Measurements from ENCODE around the gene CERKL.
A peak's percentile ranks its signal among the peaks of the same experiment; 100 is the strongest.

CERKL gene

DNA sequence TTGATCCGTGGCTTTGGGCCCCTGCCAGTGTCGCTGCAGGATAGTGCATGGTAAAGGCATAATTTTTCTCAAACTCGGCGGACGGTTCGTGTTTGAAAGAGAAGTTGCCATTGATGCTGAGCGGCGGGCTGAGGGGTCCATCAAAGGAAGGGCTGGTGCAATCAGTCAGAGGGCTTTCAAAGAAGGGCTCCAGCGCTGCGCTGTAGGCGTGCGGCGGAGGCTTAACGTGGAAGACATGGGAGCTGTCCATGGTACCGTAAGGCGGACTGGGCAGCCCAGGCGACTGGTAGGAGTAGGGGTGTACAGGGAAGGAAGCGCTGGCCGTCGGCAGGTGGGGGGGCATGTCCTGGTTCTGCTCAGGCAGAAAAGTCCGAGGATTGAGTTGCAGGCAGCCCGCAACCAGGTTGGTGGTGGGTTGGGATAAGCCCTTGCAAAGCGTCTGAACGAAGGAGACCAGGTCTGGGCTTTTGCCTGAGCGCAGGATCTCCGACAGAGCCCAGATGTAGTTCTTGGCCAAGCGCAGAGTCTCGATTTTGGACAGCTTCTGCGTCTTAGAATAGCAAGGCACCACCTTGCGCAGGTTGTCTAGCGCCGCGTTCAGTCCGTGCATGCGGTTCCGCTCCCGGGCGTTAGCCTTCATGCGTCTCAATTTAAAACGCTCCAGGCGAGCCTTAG, 21.1 kb upstream of the CERKL start:
- peak; percentile 21 for DNase-seq

DNA sequence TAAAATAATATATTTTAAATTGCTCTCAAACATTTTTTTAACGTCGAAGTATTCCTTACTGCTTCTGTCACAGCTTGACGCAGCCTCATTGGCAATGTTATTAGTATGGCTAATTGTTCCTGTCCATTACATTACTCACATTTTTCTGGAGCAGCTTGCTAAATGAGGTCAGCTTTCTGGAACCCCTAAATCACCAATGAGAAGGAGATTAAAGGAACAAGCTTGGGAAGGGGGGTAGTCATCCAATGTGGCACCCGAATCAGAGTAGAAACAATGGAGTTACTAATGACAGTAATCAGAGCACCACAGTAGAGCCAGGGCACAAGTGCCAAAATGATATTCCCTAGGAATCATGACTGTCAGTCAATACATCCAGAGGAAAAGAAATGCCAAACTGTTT, 18.3 kb upstream of the CERKL start:
- no peak for DNase-seq

DNA sequence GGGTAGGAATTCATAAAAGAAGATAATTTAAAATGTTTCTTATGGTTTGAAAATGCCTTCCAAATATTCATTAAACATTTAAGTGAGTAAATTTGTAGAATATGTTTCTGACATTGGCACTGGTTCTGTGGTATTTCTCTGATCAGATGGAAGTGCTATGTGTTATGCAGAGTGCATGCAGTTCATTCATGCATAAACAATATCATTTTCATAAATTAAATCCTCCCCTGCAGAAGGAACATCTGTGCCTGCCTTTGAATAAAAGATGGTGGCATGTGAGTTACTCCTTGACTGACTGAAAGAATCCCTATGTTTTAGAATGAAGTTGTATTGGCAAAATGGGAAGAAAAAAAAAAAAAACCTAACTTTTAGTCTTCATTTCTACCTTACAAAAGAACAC, 17.6 kb upstream of the CERKL start:
- DNase-seq = no peak

DNA sequence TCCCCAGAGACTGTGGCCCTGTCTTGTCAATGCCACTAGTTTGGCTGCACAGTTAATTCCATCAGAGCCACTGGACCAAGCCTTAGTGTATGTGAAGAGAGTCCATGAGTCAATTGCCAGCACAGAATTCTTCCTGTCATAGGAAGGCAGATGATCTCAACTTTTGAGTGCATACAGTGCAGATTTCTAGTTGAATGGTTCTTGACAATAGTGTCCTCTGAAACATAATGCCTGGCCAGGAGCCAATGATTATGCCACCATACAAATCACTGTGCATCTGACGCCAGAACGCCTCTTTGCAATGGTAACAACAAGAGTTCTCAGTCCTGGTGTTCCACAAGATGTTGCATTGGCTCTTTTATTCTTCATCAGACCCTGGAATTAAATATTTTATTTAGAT, 16.3 kb upstream of the CERKL start:
- DNase-seq = no peak

DNA sequence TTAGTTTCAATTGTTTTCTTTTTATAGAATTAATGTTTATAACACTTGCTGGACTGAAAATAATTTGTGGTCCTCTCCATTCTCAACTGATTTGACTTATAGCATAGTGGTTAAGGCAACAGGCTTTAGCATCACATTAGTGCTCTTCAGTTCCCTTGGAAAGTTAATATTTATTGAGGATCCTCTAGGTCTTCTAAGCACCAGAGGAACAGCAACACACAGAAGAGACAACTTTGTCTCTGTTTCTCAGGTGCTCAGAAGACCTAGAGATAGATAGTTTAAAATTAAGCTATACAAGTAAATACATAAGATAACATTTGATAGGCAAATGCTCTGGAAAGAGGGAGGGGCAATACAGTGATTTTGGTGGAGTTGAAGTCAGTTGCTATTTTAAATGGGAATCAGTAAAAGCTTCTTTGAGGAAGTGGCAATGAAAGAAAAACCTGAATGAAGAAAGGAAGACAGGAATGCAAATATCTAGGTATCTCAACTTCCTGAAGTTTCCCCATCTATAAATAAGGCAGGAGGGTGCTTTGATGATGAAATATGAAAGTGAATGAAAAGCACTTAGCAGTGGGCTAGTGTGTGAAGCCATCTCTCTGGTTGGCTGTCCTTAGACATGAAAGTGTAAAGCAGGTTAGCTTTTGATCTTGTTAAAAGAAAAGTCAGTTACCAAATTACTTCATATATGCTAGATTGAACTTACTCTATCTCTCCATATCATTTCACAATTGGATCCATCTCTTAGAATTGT, 15.5 kb upstream of the CERKL start:
- no peak for DNase-seq

DNA sequence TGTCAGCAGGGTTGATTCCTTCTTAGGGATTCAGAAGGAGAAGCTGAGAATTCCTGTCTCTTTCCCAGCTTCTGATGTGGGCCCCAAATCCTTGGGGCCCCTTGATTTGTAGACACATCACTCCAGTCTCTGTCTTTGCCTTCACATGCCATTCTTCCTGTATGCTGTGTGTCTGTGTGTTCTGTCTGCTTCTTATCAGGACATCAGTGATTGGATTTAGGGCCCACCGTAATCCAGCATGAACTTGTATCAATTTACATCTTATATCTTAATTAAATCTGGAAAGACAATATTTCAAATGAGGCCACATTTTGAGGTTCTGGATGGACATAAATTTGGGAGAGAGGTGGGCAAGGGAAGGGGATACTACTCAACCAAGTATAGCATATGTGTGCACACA, 13.7 kb upstream of the CERKL start:
- no peak for DNase-seq

DNA sequence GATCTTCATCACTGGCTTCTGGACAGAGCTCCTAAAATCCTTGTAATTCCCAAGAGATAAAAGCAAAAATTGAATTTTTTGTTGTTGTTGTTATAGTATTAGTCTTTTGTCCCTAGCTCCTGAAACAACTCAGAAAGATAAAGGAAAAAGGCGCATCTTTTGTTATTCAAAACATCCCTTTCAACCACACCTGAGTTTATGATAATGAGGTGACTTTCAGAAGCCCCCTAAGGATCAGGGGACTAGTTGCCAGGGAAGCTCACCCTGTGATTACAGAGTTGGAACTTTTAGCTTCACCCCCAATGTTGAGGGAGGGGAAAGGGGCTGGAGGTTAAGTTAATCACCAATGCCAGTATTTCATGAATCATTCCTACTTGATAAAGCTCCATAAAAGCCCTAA, 10.3 kb upstream of the CERKL start:
- no peak for DNase-seq

DNA sequence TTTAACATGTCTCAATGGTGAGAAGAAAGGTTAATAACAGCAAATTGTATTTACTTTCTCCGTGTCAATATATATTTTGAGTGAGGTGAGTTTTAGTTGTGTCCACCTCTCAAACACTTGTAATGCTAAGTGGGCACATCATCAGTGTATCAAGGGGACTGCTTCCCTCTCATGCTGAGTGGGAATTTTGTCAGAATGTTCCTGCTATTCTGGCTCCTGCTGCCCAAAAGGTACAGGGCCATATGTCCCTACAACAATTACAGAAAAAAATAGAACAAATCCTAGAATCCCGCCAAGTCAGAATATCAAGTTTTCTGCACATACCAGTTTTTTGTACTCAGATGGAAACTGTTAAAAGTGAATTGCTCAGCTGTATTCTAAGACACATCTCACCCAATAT, 5.4 kb upstream of the CERKL start:
- no peak for DNase-seq

DNA sequence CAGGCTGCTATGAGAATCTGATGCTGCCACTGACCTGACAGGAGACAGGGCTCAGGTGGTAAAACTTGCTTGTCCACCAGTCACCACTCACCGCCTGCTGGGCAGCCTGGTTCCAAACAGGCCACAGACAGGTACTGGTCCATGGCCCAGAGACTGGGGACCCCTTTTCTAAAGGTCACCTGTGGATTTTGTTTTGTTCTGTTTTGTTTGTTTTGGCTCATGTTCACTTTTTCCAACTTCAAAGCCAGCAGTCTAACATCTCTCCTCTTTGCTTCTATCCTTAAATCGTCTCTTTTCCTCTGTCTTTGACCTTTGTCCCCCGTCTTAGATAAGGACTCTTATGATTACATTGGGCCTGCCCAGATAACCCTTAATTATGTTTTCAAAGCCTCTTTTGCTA, 3.3 kb upstream of the CERKL start:
- DNase-seq = no peak

DNA sequence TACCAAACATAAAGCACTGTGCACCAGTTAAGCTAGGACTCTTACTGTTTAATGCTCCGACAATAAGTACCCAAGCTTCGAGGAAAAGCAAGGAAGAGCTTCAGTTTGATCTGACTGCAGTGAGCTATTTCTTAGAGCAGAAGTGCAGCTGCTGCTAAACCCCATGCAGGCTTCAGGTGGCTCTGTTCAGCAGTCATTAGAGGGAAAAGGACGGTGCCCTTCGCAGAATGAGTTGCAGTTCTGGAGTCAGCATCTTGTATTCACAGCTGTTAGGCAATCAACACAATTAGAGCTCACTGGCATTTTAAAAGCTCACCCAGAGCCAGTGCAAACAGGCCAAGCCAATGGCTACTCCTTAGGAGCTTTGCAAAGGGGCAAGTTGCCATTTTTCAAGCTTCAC, 1.5 kb upstream of the CERKL start:
- no peak for DNase-seq

DNA sequence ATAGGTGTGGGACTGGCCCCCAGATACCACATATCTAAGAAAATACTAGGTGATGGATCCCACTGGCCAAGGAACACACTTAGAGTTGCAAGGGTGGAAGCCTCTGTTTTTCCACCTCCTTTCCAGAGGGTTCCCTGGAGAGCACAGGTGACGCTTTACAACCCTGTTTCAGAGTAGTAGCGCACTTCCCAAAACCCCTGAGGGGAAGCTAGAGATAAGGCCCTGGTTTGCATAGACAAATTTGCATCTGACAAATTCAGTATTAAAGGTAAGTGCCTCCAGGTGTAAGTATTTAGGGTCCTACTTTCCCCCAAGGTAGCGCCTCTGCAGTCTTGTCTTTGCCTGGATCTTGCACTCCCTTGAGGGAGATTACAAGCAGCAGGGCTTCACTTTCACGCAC, 474 bp upstream of the CERKL start:
- no peak for DNase-seq

DNA sequence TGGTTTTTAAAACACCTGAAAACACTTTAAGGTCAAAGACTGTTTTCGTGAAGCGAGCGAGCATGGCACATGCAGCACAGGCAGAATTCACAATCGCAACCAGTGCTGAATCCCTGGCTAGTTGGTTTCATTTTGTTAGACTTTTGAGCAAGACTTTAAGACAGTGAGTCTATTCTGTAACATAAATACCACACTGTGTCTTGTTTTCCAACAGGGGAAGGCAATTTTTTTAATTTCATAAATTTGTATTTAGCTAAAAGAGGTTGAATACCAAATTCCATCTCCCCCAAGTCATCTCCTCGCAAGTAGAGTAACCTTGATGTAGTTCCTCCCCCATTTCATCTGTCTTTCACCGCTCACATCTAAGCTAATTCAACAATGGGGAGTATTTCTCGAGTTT, 1.4 kb downstream of the CERKL start:
- no peak for DNase-seq

DNA sequence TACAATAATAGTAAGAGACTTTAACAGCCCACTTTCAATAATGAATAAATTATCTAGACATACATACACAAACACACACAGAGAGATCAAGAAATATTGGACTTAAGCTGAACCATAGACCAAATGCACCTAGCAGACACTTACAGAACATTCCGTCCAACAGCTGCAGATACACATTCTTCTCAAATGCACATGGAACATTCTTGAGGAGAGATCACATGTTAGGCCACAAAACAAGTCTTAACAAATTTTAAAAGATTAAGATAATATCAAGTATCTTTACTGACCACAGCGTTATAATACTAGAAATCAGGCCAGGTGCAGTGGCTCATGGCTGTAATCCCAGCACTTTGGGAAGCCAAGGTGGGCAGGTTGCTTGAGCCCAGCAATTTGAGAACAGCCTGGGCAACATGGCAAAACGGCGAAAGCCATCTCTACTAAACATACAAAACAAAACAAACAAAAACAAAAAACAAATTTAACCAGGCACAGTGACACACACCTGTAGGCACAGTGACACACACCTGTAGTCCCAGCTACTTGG, 7.4 kb downstream of the CERKL start:
- no peak for DNase-seq

DNA sequence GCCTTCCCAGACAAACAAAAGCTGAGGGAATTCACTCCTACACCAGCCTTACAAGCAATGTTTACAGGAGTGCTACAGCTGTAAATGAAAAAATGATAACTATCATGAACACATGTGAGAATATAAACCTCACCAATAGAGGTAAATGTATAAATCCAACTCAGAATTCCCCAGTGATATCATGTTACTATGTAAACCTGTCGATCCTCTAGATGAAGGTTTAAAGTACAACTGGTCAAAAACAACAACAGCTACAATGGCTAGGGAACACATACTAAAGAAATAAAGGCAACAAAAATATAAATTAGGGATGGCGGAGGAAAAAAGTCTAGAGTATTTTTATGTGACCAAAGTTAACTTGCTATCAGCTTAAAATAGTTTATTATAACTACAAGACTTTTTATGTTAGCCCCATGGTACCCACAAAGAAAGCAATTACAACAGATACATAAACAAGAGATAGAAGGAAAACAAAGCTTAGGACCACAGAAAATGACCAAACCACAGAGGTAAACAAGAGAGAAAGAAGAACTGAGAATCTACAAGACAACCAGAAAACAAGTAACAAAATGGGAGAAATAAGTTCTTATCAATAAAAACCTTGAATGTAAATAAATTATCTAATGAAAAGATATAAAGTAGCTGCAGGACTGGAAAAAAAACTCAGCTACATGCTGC, 8.3 kb downstream of the CERKL start:
- DNase-seq = no peak

DNA sequence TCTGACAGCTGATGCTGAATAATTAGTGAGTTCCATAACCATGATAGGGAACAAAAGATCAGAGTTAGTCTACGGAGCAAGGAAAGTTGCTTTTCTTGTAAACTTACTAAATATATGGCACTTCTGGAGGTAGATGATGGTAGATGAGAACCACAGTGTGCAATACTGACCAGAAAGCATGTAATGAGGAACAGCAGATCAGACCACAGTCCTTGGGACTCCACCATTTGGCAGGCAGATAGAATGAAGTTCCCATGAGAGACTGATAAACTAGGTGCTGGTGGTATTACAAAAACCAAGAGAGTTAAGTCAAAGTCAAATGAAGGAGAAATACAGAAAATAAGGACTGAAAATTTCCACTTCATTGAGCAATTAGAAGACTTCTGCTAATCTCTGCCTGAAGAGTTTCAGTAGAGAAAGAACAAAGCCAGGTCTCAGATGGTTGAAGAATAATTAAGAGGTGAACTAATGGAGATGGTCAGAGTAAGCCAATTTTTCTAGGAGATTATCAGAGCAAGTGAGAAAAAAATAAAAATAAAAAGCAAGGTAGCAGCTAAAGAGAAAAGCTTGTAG, 10.4 kb downstream of the CERKL start:
- DNase-seq = no peak

DNA sequence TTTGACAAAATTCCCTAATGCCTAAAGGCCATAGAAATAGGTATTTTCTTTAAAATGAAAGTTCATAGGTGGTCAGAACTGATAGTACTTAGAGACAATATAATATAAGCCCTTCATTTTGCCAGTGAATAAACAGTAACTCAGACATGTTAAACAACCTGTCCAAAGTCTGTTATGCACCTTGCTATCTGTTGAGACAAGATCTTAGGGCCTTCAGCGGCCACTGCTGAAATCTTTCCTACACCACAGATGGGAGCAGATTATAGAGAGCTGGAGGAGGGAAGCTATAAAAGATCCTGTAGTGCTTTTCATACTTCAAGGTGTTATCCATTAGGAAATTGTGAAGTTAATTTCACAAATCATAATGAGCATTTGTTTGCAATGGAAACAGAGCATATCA, 13.8 kb downstream of the CERKL start:
- no peak for DNase-seq

DNA sequence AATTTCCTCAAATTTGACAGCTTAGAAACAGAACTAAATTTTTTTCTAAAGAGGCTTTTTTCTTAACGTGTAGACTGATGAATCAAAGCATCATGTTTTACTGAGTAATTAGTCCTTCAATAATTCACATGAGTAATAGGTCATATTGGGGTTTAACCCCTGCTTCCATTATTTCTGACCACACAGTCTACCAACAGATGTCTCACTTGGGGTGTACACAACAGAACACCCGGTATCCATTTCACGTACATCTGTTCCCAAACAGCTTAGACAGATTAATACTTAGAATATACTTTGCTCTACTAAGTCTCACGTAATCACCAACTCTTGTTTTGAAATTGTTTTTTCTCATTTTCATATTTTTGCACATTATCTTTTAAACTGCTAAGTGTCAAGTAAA, 14.8 kb downstream of the CERKL start:
- no peak for DNase-seq

DNA sequence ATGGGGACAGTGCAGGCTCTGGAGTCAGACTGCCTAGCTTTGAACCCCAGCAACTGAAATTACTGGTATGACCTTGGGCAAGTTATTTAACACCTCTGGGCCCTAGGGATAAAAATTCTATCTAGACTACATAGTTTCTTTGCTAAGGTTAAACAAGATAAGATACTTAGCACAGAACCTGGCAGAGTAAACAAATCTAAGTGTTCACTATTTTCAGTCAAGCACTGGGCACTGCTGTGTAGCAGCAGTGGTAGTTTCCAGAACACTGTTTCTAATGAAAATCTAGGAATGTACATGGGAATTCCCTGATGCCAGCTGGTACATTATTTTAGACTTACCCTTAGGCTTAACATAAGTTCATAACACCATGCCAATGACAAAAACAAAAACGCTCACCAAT, 17.2 kb downstream of the CERKL start:
- no peak for DNase-seq

DNA sequence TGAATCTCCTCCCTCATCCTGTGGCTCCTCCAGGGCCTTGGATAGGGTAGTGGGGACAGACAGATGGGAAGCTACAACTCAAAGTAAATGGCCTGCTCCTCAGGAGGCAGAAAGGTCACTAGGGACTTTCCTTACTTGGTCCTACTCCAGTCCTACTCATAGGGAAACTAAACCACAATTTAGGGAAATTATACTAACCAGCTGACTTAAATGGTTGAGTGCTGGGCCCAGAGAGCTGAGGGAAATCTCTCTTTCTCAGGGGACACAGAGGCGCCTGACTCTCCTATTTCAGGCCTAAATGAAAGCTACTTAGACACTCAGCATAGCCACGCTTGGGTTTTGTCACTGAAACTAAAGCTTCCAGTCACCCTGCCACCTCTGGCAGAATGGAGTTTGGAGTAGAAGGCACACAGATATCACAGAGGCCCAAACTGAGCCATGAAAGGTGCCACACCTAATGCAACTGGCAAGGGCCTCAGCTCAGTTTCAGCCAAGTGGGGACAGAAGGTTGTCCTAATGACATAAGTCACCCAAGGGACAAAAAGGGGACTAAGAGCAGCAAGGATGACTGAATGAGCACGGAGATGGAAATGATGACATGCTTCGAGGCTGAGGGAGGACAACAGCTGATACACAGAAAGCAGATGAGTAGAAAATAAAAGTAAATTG, 24.0 kb downstream of the CERKL start:
- no peak for DNase-seq

DNA sequence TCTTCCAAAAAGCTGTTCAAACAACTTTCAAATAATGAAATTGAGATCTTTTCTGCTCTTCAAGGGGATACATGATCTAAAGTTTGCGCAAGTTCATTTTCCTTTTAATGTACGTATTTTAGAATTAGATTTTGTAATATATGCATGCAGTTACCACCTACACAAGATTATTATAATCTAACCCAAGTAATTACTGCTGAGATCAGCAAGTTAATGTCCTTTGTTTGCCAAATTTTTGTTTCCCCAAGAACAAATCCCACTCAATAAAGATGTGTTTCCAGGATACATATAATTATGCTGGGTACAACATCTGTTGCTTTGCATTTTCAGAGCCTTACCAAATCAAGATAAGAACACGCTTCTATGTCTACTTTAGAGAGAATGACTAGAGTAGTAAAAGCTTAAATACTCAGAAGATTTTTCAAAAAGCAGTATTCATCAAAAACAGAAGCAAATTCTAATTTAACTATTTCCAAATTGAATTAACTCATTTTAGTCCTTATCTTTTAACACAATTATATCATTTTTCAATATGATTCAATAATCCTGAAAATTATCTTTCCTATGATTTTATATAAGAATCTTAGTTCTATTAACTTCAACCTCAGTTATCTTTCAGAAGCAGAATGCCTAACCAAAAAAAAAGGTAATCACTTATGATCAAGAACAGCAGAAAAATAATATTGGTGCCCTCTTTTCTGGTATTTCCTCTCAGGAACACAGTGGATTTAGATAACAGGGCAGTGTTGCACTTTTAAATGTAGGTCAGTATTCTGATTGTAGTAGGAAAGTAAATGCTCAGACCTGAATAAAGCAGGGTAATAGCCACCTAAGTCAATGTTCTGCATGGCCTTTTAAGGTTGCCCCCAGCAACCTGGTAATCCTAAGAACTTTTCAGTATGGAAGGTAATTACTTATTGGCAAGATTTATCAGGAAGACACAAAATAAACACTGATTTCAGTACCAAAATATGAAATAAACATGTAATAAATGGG, 28.0 kb downstream of the CERKL start:
- no peak for DNase-seq

DNA sequence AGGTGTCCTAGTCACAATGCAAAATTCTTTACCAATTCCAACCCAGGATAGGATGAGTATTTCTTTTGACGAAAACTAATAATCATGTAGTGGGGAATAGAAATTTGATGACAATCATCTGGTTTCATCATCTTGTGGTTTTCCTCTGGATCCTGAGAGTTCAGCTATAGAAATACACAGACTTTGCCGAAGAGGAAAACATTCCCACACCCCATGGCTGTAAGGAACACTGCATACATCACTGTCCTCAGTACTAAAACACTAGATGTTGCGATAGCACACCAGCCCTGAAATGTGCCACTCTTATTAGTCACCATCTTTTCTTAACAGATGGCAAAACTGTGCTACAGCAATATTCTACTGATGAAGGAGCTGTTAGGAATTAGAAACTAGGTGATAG, 29.4 kb downstream of the CERKL start:
- DNase-seq = no peak

DNA sequence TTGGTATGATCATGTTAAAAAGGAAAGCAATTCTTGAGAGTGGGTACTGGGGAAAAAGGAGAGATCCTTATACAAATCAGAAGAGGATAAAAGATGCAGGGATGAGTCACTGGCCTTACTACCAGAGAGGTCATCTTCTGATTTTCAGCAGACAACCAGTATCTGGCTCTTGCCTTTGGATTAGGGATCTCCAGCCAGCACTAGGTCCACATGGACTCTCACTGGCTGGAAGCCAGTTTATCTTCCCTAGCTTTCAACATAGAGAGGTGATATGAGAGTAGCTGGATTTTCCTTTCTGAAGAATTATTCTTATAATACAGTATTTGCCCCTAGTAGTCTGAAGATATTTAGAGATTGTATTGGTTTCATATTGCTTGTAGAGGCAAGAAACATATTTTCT, 30.2 kb downstream of the CERKL start:
- no peak for DNase-seq
